NCI-H774 (cell line): Measurements from ENCODE around the gene PRODH2.
A peak's percentile ranks its signal among the peaks of the same experiment; 100 is the strongest.

Experiments used
- DNase-seq: peaks from one replicate; lab custom pipeline; 2025; lab: John Stamatoyannopoulos, UW

PRODH2 gene, protein sequence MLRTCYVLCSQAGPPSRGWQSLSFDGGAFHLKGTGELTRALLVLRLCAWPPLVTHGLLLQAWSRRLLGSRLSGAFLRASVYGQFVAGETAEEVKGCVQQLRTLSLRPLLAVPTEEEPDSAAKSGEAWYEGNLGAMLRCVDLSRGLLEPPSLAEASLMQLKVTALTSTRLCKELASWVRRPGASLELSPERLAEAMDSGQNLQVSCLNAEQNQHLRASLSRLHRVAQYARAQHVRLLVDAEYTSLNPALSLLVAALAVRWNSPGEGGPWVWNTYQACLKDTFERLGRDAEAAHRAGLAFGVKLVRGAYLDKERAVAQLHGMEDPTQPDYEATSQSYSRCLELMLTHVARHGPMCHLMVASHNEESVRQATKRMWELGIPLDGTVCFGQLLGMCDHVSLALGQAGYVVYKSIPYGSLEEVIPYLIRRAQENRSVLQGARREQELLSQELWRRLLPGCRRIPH

DNA sequence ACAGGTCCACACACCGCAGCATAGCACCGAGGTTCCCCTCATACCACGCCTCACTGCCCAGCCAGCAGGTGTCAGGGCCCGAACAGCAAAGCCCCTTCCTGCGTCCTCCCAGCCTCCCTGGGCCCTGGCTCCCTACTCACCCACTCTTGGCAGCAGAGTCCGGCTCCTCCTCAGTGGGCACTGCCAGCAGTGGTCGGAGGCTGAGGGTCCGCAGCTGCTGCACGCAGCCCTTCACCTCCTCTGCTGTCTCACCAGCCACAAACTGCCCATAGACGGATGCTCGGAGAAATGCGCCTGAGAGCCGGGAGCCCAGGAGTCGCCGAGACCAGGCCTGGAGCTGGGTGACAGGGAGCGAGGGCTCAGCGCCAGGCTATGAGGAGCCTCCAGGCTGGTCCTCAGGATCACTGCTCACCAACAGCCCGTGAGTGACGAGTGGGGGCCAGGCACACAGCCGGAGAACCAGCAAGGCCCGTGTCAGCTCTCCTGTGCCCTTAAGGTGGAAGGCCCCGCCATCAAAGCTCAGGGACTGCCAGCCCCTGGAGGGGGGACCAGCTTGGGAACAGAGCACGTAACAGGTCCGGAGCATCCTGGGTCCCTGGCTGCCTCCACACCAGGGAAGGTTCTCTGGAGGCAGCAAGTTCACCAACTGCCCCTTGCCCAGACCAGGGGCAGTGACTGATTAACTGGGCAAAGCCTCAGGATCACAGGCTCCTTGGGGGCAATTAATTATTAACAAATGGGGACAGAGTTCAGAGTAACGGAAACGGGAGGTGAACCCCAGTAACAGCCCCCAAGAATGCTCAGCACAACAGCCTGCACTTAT, at the start of gene PRODH2:
Gene PRODH2 (minus strand): TSS at position 626 of the 823 bp plus-strand sequence. CDS start 40 bp downstream, at position 586.
- no peak for DNase-seq

DNA sequence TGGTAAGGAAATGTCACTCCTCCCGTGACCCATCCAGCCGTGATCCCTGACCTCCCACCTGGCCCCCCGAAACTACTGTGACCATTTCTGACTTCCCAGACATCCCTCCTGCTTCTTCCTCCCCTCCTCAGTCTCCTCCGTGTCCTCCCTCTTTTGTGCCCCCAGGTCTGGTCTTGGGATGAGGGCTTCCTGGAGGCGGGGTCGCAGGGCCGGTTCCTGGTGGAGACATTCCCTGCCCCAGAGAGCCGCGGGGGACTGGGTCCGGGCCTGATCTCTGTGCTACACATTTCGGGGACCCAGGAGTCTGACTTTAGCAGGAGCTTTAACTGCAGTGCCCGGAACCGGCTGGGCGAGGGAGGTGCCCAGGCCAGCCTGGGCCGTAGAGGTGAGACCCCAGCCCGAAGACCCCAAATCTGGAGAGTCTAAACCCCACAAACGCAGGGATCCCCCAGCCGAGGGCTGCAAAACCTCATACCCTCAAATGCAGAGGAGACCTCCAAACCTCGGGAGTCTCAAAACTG, 49.1 kb upstream of the PRODH2 start:
- no peak for DNase-seq

DNA sequence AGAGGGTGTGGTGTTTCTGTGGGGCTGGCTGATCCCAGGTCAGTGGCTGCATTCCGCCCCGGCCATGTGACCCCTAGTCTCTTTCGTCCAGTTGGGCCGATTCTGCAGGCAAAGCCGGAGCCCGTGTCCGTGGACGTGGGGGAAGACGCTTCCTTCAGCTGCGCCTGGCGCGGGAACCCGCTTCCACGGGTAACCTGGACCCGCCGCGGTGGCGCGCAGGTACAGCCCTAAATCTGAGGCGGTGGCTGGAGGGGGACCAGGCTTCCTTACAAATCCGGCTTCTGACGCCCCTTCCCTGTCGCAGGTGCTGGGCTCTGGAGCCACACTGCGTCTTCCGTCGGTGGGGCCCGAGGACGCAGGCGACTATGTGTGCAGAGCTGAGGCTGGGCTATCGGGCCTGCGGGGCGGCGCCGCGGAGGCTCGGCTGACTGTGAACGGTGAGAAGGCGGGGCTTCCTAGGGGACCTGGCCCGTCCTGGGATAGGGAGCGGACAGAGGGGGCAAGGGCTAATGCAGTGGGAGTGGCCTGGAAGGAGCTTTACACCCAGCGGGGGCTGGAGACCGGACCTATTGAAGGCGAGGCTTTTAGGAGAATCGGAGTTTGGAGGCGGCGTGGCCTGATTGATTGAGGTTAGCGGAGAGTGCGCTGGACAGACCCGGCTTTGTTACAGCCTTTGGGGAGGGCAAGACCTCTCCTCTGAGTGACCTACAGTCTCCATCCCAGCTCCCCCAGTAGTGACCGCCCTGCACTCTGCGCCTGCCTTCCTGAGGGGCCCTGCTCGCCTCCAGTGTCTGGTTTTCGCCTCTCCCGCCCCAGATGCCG, 48.4 kb upstream of the PRODH2 start:
- DNase-seq = no peak

DNA sequence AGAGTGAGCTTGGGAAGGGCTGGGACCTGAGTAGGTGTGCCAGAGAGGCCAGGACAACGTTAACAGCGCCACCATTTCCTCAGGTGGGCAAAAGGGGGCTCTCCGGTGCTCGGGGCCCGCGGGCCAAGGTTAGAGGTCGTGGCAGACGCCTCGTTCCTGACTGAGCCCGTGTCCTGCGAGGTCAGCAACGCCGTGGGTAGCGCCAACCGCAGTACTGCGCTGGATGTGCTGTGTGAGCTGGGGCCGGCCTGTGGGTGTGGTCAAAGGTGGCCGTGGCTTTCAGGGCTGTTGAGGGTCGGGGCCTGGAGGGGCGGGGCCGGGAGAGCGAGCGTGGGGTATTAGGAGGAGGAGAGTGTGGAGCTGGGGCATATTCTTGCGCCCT, 47.8 kb upstream of the PRODH2 start:
- no peak for DNase-seq

DNA sequence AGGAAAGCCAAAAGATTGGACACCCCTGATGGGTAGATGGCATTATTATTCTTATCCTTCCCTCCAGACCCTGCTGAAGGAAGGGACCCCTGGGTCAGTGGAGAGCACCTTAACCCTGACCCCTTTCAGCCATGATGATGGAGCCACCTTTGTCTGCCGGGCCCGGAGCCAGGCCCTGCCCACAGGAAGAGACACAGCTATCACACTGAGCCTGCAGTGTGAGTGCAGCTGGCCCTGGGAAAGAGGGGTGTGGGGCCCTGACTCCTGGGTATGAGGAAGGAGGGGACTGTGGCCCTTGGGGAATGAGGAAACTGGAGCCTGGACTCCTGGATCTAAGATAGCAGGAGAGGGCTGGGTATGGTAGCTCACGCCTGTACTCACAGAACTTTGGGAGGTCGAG, 46.8 kb upstream of the PRODH2 start:
- no peak for DNase-seq

DNA sequence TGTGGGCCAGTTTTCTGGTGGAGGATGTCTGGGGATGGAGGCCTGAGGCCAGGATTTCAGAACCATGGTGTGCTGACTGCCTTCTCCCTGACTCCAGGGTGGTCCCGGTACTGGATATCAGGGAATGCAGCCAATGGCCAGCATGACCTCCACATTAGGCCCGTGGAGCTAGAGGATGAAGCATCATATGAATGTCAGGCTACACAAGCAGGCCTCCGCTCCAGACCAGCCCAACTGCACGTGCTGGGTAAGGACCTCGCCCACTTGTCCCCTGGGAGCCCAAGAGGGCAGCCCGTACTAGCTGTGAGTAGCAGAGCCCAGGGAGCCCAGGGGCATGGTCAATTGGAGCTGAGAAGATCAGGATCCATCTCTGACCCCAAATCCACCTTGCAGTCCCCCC, 45.7 kb upstream of the PRODH2 start:
- DNase-seq = no peak

DNA sequence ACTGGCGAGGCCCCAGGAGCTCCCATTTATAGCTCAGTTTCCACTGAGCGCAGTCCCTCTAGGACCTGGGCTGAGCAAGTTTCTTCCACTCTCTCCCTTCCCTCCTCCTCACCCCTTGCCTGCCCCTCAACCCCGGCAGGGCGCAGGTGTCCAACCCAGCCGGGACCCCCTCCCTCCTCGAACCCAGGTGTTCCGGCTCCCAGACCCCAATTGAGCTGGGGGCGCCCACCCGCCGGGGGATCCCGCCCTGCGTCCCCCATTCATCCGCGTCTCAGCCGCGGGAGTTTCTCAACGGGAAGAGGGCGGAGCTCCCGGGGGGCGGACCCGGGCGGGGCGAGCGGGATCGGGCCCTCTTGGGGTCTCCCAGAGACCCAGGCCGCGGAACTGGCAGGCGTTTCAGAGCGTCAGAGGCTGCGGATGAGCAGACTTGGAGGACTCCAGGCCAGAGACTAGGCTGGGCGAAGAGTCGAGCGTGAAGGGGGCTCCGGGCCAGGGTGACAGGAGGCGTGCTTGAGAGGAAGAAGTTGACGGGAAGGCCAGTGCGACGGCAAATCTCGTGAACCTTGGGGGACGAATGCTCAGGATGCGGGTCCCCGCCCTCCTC, 44.0 kb upstream of the PRODH2 start, which contains the start of gene KIRREL2:
Gene KIRREL2 (plus strand): TSS at position 366 of the 604 bp plus-strand sequence. CDS start 209 bp downstream, at position 575.
- no peak for DNase-seq

DNA sequence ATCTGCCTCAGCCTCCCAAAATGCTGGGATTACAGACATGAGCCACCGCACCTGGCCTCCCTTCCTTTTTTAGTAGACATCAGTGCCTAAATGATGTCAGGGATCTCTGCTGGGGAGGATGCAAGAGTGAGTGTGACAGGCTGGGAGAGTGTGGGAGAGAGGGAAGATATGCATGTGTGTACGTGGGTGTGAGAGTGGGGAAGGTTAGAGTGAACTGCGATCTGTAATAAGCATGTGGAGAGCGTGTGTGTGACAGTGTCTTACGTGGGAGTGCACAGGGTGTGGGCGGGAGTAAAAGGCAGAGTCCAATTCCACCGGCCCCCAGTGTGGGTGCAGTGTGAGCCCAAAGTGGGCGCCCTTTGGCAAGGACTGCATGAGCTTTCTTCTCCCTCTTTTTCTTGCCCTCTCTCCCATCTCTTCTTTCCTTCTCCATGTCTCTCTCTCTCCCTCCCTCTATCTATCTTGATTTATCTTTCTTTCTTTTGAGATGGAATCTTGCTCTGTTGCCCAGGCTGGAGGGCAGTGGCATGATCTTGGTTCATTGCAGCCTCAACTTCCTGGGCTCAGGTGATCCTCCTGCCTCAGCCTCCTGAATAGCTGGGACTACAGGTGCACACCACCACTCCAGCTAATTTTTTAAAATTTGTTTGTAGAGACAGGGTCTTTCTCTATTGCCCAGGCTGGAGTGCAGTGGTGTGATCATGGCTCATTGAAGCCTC, 40.6 kb upstream of the PRODH2 start:
- no peak for DNase-seq

DNA sequence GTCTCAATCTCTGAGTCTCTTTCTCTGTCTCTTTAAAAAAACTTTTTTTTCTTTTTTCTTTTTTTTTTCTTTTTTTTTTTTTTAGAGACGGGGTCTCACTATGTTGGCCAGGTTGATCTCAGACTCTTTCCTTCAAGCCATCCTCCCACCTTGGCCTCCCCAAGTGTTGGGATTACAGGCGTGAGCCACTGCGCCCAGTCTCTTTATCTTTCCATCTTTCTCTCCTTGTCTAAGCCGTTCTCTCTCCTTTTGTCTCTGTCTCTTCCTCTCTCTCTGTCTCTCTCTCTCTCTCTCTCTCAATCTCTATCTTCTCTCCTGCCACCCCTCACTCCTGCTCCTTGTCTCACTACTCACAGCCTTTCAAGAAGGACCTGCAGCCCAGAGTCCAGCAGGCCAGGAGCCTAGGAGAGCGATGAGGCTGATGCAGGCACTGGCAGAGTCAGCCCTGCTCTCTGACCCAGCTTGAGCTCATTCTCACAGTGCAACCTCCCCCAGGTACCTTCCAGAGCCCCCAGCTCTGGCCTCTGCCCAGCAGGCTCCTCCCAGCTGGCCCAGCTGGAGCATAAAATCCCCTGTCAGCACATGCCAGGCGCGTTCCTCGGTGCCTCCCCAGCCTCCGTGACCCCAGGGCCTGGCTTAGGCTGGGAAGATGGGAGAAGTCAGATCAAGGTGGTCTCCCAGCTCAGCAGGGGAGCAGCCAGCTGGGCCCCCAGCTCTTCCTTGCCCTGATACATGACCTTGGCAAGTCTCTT, 39.6 kb upstream of the PRODH2 start, which contains the start of gene NPHS1:
Gene NPHS1 (minus strand): TSS at position 476 of the 752 bp plus-strand sequence. CDS start 667 bp downstream, outside the sequence.
- DNase-seq = no peak

DNA sequence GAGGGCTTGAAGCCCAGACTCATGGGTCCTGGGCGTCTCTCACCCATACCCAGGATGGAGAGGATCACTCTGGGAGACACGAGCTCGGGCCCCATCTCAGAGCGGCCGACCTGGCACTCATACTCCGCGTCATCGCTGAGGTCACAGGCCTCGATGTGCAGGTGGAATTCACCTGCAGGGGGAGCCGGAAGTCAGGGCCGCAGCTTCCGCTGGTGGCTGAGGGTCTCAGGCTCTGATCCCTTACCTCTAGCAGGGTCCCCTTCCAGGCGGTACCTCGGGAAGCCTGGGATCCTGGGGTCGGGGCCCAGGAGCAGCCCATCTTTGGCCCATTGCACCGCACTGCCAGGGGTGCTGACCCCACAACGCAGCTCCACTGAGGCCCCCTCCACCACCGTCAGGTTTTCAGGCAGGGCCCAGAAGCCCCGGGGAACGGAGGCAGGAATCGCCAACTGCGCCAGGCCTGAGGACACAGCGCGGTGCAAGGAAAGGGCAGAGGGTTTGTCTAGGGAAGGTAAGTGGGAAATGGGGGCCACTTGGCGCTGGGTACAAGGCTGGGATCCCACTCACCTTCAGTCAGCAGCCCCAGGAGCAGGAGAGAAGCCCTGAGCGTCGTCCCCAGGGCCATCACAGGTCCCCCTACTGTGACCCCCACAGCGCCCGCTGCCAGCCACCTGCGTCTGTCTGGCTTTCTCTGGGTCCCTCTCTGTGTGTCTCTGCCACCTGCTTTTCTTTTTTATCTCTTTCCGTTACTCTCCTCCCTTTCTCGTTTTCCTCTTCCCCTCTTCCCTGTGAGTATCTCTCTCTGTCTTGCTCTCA, 38.8 kb upstream of the PRODH2 start:
- DNase-seq = no peak

DNA sequence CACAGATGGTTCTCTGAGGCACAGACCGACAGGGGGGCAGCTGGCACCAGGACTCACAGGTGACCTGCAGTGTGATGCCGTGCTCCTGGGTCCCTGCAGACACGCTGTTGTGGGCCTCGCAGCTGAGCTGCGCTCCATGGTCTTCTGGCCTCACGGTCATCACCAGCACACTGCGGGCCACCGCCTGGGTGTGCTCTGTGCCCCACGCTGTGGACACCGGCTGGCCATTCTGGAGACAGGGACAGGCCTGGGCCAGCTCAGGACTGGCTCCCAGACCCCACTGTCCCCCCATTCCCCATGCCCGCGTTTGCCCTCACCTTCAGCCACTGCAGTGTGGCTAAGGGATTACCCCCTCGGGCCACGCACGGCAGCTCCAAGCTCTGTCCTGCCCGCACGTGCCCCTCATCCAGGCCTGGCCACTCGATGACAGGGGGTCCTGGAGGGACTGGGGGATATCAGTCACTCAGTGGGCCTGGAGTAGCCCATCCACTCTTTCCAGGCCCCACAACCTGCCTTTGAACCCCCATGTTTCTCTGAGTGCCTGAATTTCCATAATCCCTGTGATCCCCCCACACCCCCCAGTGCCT, 36.4 kb upstream of the PRODH2 start:
- no peak for DNase-seq

DNA sequence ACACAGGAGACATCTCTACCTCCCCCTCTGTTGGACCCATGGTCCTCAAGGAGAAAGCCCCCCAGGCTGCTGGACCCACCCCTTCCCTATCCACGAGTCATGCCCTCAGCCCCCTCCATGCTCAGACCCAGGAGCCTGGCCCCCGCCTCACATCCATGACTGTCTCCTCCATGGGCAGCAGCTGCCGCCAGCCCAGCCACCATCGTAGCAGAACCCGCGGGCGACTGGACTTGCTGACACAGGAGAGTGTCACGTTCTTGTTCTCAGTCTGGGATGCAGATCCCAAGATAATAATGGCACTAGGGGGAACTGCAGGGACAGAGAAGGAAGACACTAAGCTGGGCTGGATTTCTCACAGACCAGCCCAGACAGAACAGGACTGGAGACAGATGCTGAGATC, 35.8 kb upstream of the PRODH2 start:
- no peak for DNase-seq

DNA sequence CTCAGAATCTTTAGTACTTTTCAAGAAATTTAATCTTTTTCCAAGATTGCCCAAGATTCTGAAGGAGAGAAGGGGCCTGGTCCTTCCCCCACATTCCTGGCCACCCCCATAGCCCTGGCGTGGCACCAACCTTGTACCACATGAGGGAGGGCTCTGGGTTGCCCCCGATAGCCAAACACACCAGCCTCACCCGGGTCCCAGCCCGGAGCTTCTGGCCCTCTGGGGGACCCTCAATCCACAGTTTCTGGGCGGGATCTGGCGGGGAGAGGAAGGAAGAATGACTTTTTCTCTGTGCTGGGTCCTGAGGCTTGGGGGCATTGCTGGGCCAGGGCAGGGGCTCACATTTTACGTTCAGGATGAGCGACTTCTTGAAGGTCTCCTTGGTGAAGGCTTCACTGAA, 35.3 kb upstream of the PRODH2 start:
- no peak for DNase-seq

DNA sequence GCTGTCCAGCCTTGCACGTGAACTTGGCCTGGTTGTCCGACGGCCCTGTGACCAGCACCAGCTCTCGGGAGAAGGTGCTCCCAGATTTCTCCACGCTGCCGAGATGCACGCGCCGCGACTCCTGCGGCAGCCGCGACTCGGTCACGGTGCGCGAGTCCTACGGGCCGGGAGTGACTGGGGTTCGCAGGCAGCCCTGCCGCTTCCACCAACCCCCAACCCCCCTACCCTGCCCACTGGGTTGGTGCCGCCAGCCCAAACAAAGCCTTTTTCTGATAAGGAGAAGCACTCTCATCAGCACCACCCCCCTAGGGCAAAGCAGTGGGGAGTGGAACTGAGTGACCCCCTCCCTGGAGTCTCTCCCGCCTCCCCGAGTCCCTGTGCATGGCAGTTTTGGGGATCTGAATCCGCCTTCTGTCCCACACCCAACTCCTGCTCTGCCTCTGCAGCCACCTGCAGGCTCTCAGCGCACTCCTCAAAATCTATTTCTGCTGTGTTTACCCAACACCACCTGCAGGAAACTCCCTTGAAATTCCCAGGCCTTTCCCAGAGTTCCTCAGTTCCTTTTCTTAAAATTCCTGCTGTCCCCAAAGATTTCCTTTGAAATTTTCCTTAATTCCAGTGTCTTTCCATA, 33.5 kb upstream of the PRODH2 start:
- peak; percentile 23 for DNase-seq

DNA sequence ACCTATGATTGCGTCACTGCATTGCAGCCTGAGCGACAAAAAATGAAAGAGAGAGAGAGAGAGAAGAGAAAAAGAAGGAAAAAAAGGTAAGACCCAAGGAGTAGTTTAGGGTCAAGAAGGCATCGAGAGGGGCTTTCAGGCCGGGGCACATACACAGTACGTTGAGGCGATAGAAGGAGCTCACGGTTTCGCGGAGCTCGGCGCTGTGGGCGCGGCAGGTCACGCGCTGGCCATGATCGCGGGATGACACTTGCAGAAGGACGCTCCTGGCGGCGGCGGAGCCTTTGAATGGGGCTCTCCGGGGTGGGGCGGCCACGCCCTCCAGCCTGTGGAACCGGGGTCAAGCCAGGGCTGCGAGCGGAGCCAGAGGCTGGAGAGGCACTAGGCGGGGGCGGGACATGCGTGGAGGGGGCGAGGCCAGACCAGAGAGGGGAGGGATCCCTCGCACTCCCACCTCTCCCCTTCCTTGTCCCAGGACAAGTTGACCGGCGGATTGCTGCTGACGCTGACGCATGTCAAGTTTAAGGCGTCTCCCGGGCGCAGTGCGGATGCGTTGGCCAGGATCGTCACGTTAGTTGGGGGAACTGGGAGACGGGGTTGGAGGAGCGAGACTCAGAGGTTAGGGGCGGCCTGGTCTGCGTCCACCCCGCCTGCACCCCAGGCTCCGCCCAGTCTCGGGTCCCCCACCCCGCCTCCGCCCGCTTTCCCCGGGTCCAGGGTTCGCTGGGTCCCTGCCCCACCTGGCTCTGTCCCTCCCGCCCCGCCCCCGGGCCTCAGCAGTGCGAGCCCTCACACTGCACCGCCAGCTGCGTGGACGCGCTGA, 32.8 kb upstream of the PRODH2 start:
- no peak for DNase-seq

DNA sequence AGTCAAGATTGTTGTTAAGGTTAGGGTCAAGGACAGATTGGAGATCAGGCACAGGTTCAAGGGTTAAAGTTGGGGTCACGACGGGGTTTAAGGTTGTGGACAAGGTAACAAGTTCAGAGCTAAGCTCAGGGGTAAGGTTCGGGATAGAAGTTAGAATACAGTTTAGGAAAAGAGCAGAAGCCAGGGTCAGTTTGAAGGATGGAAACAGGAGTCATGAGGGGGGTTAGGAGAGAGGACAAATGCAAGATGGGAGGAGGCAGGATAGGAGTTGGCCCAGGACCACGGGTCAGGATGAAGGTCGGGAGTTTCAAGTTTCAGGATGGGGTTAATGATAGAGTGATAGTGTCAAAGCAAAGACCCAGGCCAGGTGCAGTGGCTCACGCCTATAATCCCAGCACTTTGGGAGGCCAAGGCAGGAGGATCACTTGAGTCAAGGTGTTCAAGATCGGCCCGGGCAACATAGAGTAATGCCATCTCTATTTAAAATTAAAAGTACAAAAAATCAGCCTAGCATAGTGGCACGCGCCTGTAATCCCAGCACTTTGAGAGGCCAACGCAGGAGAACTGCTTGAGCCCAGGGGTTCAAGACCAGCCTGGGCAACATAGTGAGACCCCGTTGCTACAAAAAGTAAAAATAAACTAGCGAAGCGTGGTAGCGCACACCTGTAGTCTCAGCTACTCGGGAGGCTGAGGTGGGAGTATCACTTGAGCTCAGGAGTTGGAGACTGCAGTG, 32.0 kb upstream of the PRODH2 start:
- no peak for DNase-seq
